CD4-positive, alpha-beta T cell (primary cell): Measurements from ENCODE around the gene HOTAIR. TPM values are rescaled to one million over a fixed set of nuclear protein-coding genes. Genes with fewer than 3 reads are reported as not detected.

ENCODE experiments used
- ATAC-seq: fragments of 200-7000 bp; cut with Tn5 transposase; one replicate; pipeline ENCODE4 v1.10.0; 2022; ENCODE audit warnings: mild to moderate bottlenecking; ENCODE audit not compliant: poor library complexity
- CTCF ChIA-PET: fragments of 350-600 bp; sonication (Branson Sonifier 250); formaldehyde crosslinking; loops from one replicate; lab custom pipeline; 2021; ENCODE audit warnings: antibody characterized with exemption, inconsistent platforms; lab: Charles Lee
- POLR2A ChIA-PET: fragments of 350-600 bp; sonication (Branson Sonifier 250); formaldehyde crosslinking; loops from one replicate; lab custom pipeline; 2021; ENCODE audit warnings: antibody characterized with exemption, inconsistent platforms; lab: Charles Lee
- DNase-seq, 14 experiments: peaks; one replicate each; pipeline ENCODE4 v3.0.0-alpha.2; 2013 to 2020; ENCODE audit warnings: mixed read lengths in 2 of 14
- H3K27ac ChIP-seq, 2 donors: one replicate each; pipeline versions ENCODE4 v1.5.1 to v1.7.0; 2013; ENCODE audit warnings: low read length in 2 of 2, low read depth in 1 of 2, mild to moderate bottlenecking in 1 of 2
- H3K27me3 ChIP-seq, 2 experiments: 1 replicate in 1 of 2; 2 replicates in 1 of 2; pipeline versions ENCODE4 v1.6.1 to v1.7.0; 2013; ENCODE audit warnings: low read length in 2 of 2, control low read depth in 1 of 2, mild to moderate bottlenecking in 1 of 2, moderate library complexity in 1 of 2; ENCODE audit not compliant: insufficient read depth in 2 of 2, control insufficient read depth in 1 of 2
- H3K36me3 ChIP-seq: one replicate; pipeline ENCODE4 v1.6.1; 2013; ENCODE audit warnings: low read length, control low read depth; ENCODE audit not compliant: insufficient read depth
- H3K4me1 ChIP-seq: one replicate; pipeline ENCODE4 v1.6.1; 2013; ENCODE audit warnings: low read length, control low read depth; ENCODE audit not compliant: insufficient read depth
- H3K4me3 ChIP-seq: one replicate; pipeline ENCODE4 v1.5.1; 2013; ENCODE audit warnings: mild to moderate bottlenecking, low read length, moderate library complexity
- H3K9me3 ChIP-seq, 2 experiments: 1 replicate in 1 of 2; 2 replicates in 1 of 2; pipeline versions ENCODE4 v1.6.1 to v1.7.0; 2013; ENCODE audit warnings: low read length in 2 of 2, mild to moderate bottlenecking in 2 of 2, control low read depth in 1 of 2, moderate library complexity in 1 of 2; ENCODE audit not compliant: control insufficient read depth in 1 of 2, insufficient read depth in 1 of 2
- H3K27ac Mint-ChIP-seq: one replicate; pipeline ENCODE4 v1.8.0; 2020; ENCODE audit warnings: mixed read lengths
- H3K27me3 Mint-ChIP-seq: one replicate; pipeline ENCODE4 v1.8.0; 2021; ENCODE audit warnings: mixed read lengths
- H3K36me3 Mint-ChIP-seq: one replicate; pipeline ENCODE4 v1.8.0; 2021; ENCODE audit warnings: low read depth, mixed read lengths
- H3K4me1 Mint-ChIP-seq: one replicate; pipeline ENCODE4 v1.8.0; 2021; ENCODE audit warnings: low read depth, mixed read lengths
- H3K4me3 Mint-ChIP-seq: one replicate; pipeline ENCODE4 v1.8.0; 2020; ENCODE audit warnings: mild to moderate bottlenecking, mixed read lengths
- H3K9me3 Mint-ChIP-seq: one replicate; pipeline ENCODE4 v1.8.0; 2020; ENCODE audit warnings: mixed read lengths
- intact Hi-C, 2 experiments: fragments of 100-400 bp; cut with DNase I in 1 of 2; cut with micrococcal nuclease in 1 of 2; formaldehyde crosslinking; loops; one replicate each; pipeline versions ENCODE4 v1.15.1 to v1.9.0; 2023 to 2025; cut with DNase I, micrococcal nuclease
- total RNA-seq, 174 experiments: library from RNA in 2 of 174; stranded (reverse) in 2 of 174; gene quantifications; one replicate each; pipeline ENCODE4 v1.2.3 and lab custom pipeline; 2021 to 2026
- TF ChIP-seq, protein P1 (sequence below): fragments of 200-600 bp; IDR thresholded peaks from one replicate; pipeline ENCODE4 v1.8.0; 2022; ENCODE audit warnings: antibody characterized with exemption, mild to moderate bottlenecking

HOTAIR gene
- total RNA-seq, 2 experiments from 2014 or later: not detected

DNA sequence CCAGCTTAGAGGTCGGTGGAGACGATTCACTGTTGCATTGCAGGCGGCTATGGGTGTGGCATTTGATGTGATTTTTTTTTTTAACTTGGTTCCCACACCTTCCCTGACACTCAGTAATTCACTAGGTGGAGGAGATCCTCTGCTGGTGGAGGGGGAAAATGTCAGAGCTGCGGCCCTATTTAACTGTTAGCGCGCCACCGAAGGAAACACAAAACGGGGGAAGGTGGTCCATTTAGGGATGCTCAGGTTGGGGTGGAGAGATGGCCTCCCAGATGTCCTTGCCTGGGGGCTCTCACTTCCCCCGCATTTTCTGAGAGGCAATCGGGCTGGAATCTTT is 24.3 kb downstream of the HOTAIR start:
- intact Hi-C loops: loop anchor here in 1 of 2 experiments (2.0 to 5.0 kb wide), 2 partner anchors 14 to 37 kb away; partner anchors contain the start of gene HOXC10
- Histone ChIP-seq H3K9me3 (peaks cover 4 to 61% of the 10 kb centered on the region in 2 experiments), H3K36me3 (no peaks in the 10 kb centered on the region), H3K4me1 (peaks cover 30% of the 10 kb centered on the region), H3K27ac (no peak overlapping the region), H3K27me3 (peaks cover 96 to 99% of the 10 kb centered on the region in 2 experiments), H3K4me3 (no peak overlapping the region)
- Mint-ChIP-seq H3K27me3 (peaks cover 95% of the 10 kb centered on the region), H3K9me3 (no peaks in the 10 kb centered on the region), H3K27ac (no peak overlapping the region), H3K36me3 (no peaks in the 10 kb centered on the region), H3K4me3 (peak overlapping the region; percentile 11), H3K4me1 (peaks cover 14% of the 10 kb centered on the region)
- CTCF ChIA-PET: no interaction called here
- POLR2A ChIA-PET: no interaction called here
- no peak for ATAC-seq
- no peak for DNase-seq
- TF ChIP-seq, protein P1, sequence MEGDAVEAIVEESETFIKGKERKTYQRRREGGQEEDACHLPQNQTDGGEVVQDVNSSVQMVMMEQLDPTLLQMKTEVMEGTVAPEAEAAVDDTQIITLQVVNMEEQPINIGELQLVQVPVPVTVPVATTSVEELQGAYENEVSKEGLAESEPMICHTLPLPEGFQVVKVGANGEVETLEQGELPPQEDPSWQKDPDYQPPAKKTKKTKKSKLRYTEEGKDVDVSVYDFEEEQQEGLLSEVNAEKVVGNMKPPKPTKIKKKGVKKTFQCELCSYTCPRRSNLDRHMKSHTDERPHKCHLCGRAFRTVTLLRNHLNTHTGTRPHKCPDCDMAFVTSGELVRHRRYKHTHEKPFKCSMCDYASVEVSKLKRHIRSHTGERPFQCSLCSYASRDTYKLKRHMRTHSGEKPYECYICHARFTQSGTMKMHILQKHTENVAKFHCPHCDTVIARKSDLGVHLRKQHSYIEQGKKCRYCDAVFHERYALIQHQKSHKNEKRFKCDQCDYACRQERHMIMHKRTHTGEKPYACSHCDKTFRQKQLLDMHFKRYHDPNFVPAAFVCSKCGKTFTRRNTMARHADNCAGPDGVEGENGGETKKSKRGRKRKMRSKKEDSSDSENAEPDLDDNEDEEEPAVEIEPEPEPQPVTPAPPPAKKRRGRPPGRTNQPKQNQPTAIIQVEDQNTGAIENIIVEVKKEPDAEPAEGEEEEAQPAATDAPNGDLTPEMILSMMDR: no peak

DNA sequence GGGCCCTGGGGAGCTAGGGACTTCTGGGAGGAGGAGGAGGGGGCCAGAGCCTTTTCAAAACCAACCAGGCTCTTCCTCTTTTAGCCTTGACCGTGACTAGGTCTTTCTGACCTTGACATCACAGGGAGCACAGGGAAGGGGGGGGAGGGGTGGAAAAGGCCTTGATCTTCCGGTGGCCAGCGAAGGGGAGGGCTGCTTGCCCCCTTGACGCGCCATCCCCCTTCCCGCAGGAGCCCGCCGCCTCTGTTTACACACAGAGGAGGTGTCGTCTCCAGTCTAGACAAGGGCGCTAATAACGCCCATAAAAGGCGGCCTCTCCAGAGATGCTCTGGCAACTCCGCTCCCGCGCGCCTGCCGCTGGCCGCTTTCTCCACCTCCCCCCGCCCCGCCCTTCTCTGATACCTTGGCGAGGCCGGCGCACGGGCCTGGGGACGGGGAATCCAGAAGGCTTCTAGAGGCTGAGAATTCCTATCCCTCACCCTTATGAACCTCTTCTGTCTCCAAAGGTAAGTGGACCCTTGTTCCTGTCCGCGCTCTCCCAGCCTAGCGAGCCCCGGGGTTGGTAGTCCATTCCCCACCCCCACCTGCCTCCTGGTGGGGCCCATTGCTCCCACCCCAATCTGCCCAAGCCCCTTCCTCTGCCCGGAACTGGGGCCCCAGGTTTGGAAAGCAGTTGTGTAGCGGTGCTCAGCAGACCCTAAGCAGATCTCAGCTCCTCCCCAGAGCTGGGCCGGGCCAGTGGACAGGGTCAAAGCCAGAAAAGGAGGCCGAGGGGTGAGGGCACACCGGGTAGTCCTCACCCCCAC is 24.9 kb downstream of the HOTAIR start:
- Mint-ChIP-seq H3K27ac (no peak overlapping the region), H3K36me3 (no peaks in the 10 kb centered on the region), H3K4me1 (peaks cover 14% of the 10 kb centered on the region), H3K9me3 (no peaks in the 10 kb centered on the region), H3K4me3 (peak overlapping the region; percentile 11), H3K27me3 (peaks cover 99% of the 10 kb centered on the region)
- intact Hi-C loops: loop anchor here in 1 of 2 experiments (2.0 to 5.0 kb wide), 2 partner anchors 13 to 37 kb away; partner anchors contain the start of gene HOXC10
- Histone ChIP-seq H3K9me3 (peaks cover 4 to 61% of the 10 kb centered on the region in 2 experiments), H3K4me1 (peaks cover 28% of the 10 kb centered on the region), H3K27ac (no peak overlapping the region), H3K36me3 (no peaks in the 10 kb centered on the region), H3K27me3 (peaks cover 99% of the 10 kb centered on the region in 2 experiments), H3K4me3 (no peak overlapping the region)
- DNase-seq (no peak), ATAC-seq (no peak)
- TF ChIP-seq, protein P1: no peak
- POLR2A ChIA-PET: no interaction called here
- CTCF ChIA-PET: no interaction called here

DNA sequence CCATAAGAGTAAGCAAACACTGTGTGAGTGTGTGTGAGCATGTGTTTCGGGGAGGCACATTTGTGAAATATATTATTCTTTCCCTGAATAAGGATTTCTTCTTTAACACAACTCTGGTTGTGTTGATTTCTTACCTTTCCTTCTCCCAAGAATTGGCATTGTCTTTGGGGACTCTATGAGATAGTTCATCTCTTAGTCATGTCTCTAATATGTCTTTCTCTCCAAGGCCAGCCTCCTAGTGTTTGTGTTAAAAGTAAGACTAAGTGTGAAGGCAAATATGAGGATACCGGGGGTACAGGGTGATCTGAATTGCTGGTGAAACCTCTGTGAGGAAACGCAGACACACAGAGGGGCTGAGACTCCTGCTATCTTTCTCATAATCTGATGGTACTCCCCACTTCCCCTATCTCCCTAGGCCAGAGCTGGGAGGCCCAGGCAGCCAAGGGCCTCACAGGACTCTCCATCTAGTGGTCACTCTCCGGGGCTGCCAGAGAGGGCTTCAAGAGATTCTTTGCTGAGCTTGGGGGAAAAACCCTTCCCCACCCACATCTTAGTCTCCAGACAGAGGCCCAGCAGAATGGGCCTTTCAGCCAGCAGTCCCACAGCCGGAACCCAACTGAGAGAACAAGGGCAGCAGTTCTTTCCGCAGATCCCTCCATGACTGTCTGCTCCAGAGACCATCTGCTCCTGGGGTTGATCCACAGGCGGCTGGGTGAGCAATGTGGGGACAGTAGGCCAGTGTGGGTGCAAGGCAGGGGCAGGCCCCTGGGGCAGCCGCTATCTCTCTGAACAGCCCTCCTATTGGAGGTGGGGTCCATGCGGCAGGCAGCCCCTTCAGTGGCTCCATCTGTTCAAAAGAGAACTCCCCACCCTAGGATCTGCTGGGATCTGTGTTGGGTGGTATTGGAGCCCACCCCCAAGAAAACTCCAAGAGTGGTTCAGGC is 25.8 kb downstream of the HOTAIR start:
- Histone ChIP-seq H3K27me3 (peaks cover 99% of the 10 kb centered on the region in 2 experiments), H3K27ac (no peak overlapping the region), H3K4me3 (no peak overlapping the region), H3K9me3 (peaks cover 4 to 58% of the 10 kb centered on the region in 2 experiments), H3K36me3 (no peaks in the 10 kb centered on the region), H3K4me1 (peaks cover 24% of the 10 kb centered on the region)
- Mint-ChIP-seq H3K36me3 (no peaks in the 10 kb centered on the region), H3K9me3 (no peaks in the 10 kb centered on the region), H3K27ac (no peak overlapping the region), H3K4me3 (no peak overlapping the region), H3K27me3 (peaks cover 99% of the 10 kb centered on the region), H3K4me1 (peaks cover 9% of the 10 kb centered on the region)
- TF ChIP-seq, protein P1: no peak
- intact Hi-C loops: no loop called here
- ATAC-seq (no peak), DNase-seq (no peak)
- ChIA-PET CTCF (no interaction called here), POLR2A (no interaction called here)
